GM18517 (cell line): ENCODE results near the gene TMEM175.
"Not testable (repeated sequence)": the region's sequence is repeated elsewhere in the genome, so short reads cannot be mapped to it uniquely, and the experiment has no call there.

Source experiments
- ATAC-seq: cut with Tn5 transposase; IDR thresholded peaks from one replicate; pipeline ENCODE4 v1.9.1; 2021; ENCODE audit warnings: mild to moderate bottlenecking, moderate library complexity; ENCODE audit not compliant: unreplicated experiment

Gene TMEM175

DNA sequence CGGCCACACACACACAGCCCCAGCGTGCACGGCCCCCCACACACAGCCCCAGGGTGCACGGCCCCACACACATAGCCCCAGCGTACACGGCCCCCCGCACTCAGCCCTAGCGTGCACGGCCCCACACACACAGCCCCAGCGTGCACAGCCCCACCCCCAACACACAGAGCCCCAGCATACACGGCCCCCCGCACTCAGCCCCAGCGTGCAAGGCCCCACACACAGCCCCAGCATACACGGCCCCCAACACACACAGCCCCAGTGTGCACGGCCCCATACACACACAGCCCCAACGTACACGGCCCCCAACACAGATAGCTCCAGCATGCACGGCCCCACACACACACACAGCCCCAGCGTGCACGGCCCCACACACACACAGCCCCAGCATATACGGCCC, 17.7 kb upstream of the TMEM175 start:
- no peak for ATAC-seq

DNA sequence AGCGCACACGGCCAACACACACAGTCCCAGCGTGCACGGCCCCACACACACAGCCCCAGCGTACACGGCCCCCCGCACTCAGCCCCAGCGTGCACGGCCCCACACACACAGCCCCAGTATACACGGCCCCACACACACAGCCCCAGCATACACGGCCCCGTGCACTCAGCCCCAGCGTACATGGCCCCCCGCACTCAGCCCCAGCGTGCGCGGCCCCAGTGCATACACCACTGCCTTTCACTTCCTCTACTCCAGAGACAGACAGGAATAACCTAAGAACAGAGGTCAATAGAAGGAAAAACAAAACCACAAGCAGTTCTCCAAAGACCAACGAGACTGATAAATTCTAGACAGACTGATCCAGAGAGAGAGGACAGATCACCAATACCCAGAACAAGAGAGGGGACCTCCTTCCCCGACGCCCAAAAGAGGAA, 17.2 kb upstream of the TMEM175 start:
- ATAC-seq, result no peak

DNA sequence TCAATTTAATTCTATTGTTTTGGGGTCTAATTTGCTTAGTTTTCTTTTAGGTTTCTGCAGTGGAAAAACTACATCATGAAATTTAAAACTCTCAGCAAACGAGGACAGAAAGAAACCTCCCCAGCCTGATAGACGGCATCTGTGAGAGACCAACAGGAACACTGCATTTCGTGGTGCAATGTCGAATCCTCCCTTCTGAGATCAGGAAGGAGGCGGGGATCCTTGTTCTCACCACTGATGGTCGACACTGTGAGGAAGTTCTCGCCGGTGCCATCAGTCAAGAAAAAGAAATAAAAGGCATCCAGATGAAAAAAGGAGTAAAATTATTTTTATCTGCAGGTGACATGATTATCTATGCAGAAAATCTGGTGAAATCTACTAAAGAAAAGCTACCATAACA, 16.7 kb upstream of the TMEM175 start:
- ATAC-seq, result no peak

GRCh38 chr4:917466-917865, 14.8 kb upstream of the TMEM175 start:
- no peak for ATAC-seq

GRCh38 chr4:917992-918391, 14.3 kb upstream of the TMEM175 start:
- no peak for ATAC-seq

DNA sequence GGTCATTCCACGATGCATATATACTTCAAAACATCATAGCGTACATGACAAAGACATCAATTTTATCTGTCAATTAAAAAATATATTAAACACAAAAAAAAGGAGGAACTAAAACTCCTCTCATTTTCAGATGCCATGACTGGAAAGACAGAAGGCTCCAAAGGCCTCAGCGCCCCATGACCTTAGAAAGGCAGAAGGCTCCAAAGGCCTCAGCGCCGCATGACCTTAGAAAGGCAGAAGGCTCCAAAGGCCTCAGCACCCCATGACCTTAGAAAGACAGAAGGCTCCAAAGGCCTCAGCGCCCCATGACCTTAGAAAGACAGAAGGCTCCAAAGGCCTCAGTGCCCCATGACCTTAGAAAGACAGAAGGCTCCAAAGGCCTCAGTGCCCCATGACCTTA, 13.7 kb upstream of the TMEM175 start:
- ATAC-seq, result not testable (repeated sequence)

DNA sequence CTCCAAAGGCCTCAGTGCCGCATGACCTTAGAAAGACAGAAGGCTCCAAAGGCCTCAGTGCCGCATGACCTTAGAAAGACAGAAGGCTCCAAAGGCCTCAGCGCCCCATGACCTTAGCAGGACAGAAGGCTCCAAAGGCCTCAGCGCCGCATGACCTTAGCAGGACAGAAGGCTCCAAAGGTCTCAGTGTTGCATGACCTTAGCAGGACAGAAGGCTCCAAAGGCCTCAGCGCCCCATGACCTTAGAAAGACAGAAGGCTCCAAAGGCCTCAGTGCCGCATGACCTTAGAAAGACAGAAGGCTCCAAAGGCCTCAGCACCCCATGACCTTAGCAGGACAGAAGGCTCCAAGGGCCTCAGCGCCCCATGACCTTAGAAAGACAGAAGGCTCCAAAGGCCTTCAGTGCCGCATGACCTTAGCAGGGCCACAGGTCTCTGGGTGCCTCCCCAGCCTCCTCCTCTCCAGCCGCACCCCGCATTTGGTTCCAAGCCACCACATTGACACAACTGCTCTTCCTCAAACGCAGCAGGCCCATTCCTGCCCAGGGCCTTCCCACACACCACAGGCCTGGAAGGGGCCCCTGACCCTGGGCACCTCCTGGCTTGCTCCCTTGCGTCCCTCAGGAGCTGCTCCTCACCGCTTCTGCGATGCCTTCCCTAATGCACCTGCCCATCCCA, 13.1 kb upstream of the TMEM175 start:
- ATAC-seq, result not testable (repeated sequence)

DNA sequence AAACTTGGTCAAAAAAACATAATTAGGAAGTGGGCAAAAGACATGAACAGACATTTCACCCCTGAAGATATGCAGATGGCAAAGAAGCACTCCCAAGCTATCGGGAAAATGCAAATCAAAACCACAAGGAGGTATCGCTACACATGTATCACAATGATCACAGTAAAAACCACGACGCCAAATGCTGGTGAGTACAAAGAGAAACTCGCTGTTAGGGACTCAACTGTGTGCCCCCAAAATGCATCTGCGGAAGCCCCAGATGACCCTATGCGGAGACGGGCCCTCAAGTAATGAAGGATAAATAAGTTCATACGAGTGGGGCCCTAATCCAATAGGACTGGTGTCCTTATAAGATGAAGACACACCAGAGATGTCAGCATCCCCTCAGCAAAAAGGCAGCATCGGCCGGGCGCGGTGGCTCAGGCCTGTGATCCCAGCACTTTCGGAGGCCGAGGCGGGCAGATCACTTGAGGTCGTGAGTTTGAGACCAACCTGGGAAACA, 10.4 kb upstream of the TMEM175 start:
- no peak for ATAC-seq

DNA sequence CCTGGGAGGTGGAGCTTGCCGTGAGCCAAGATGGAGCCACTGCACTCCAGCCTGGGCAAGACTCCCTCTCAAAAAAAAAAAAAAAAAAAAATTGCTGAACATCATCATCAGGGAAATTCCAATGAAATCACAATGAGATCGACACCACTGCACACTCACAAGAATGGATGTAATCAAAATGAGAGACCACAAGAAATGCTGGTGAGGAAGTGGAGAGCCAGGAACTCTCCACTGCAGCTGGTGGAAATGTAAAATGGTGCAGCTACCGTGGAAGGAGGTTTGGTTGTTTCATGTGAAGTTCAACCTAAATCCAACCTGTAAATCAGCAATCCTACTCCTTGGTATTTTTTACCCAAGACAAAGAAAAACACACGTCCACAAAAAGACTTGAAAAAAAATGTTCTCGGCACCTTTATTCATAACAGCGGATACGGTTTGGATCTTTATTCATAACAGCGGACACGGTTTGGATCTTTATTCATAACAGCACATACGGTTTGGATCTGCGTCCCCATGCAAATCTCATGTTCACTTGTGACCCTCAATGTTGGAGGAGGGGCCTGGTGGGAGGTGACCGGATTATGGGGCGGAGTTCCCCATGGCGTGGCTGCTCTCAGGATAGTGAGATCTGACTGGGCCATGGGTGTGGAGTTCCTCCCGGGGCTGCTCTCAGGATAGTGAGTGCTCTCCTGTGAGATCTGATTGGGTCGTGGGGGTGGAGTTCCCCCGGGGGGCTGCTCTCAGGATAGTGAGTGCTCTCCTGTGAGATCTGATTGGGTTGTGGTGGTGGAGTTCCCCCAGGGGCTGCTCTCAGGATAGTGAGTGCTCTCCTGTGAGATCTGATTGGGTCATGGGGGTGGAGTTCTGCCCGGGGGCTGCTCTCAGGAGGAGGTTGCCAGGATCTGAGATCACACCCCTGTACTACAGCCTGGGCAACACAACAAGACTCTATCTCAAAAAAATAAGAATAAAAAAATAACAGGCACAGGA, 7.9 kb upstream of the TMEM175 start:
- no peak for ATAC-seq

- ATAC-seq, result no peak
Observed at GRCh38 chr4:925171-925570, 7.1 kb upstream of the TMEM175 start.

DNA sequence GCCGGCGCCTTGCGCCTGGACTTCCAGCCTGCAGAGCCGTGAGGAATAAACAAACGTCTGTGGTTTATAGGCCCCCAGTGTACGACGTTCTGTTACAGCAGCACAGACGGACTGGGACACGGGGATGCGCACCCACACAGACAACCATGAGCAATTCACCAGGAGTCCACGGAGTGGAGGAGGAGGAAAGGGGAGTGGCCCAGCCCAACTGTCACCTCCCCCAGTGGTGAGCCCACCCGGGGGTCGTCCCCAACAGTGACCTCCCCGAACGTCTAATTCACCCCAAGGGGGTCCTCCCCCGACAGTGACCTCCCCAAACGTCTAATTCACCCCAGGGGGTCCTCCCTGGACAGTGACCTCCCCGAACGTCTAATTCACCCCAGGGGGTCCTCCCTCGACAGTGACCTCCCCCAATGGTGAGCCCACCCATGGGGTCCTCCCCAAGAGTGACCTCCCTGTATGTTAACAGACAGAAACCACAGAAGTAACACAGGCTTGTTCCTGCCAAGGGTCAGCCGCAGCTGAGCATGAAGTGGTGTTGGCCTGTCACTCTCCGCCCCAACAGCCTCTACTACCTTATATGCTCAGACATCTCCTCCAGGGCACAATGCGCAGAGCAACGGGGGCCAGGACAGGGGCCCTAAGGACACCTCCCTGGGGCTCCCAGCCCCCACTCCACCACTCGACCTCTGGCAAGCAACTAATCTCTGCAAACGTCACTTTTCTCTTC, 6.3 kb upstream of the TMEM175 start:
- no peak for ATAC-seq

DNA sequence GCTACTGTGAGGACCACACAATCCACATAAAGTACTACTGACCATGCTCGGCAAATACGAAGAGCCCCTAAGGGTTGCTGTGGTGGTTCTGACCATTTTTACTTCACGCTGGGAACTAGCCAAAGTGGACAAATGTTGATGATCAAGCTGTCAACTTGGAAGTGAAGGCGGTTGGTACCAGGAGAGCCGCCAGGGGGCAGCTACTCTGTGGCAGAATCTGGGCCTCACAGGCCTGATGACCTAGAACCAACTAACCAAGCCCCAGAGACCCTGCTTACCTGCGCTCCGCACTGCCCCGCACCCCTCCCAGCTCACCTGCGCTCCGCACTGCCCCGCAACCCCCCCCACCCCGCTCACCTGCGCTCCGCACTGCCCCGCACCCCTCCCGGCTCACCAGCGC, 5.7 kb upstream of the TMEM175 start:
- no peak for ATAC-seq

DNA sequence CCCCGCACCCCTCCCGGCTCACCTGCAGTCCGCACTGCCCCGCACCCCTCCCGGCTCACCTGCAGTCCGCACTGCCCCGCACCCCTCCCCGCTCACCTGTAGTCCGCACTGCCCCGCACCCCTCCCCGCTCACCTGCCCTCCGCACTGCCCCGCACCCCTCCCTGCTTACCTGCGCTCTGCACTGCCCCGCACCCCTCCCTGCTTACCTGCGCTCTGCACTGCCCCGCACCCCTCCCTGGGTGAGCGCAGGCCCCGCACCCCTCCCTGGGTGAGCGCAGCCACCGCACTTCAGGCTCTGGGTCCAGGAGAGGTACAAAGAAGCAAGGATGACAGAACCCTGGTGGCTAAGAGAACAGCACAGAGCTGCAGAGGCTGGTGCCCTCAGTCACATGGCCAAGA, 4.7 kb upstream of the TMEM175 start:
- not testable (repeated sequence) for ATAC-seq

GRCh38 chr4:929096-929765, 3.0 kb upstream of the TMEM175 start:
- ATAC-seq, result no peak

DNA sequence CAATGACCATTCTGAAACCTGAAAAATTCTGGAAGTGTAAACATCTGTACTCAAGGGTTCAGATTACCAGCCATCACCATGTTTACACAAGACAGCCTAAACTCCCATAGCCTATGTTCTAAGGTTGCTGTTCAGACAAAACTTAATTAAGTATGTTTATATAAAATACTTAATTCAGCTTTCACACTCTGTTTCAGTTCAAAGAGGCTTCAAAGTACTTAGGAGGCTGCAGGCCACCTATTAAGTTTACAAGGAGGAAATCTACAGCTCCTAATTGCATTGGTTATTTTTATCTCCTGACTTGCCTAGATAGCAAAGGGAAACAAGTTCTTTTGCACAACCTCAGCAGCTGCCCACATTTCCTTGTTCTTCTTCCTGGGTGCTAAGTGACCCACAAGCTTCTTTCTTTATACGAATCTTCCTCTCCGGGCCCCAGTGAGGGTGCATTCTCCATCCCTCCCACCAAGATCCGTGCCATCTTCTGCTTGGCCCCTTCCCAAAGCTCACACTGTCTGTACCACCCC, 2.2 kb upstream of the TMEM175 start:
- ATAC-seq, result no peak

GRCh38 chr4:930827-931193, 1.4 kb upstream of the TMEM175 start:
- no peak for ATAC-seq

DNA sequence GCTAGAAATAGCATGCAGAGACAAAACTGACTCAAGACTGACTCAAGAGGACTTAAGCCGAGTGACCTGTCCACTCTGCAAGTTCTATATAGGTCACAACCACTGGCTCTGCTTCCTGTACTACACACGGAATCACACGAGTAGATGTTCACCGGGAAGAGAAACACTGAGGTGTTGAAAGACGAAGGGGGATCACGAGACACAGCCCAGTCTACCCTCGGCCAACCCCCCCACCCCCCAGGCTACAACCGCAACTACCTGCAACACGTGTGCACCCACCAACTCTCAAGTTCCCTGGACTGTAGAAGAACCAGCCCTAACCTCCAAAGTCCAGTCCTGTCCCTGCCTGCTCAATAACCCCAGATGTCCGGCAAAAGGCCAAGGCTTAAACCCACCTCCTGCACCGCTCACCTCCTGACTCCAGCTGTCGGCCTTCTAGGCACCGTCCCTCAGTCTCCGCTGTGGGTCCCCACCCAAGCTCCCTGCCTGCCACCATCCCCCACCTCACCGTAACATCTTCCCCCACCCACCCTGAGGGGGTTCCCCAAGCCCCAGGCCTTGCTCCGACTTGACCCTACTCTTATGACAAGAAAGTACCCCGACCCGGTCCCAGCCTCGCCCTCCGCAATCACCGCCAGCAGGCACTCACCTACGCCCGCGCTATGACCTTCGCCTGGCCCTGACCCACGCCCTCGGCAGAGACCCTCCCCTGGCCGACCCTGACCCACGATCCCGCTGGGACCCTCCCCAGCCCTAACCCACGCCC, 883 bp upstream of the TMEM175 start:
- peak; percentile 5 for ATAC-seq

GRCh38 chr4:932713-933070, 432 bp downstream of the TMEM175 start:
- ATAC-seq, result peak; percentile 0

DNA sequence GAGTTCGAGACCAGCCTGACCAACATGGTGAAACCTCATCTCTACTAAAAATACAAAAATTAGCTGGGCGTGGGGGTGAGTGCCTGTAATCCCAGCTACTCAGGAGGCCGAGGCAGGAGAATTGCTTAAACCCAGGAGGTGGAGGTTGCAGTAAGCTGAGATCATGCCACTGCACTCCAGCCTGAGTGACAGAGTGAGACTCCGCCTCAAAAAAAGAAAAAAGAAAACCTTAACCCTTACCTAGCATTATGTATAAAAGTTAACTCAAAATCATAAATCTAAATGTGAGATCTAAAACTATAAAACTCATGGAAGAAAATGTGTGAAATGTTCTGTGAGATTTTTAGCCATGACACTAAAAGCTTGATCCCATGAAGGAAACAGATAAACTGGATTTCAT, 7.2 kb downstream of the TMEM175 start:
- not testable (repeated sequence) for ATAC-seq
